GM21515 (cell line): ENCODE results near the gene RPL28.

Experiments used
- ATAC-seq: cut with Tn5 transposase; IDR thresholded peaks from one replicate; pipeline ENCODE4 v1.9.1; 2021; ENCODE audit not compliant: unreplicated experiment

RPL28 gene

DNA sequence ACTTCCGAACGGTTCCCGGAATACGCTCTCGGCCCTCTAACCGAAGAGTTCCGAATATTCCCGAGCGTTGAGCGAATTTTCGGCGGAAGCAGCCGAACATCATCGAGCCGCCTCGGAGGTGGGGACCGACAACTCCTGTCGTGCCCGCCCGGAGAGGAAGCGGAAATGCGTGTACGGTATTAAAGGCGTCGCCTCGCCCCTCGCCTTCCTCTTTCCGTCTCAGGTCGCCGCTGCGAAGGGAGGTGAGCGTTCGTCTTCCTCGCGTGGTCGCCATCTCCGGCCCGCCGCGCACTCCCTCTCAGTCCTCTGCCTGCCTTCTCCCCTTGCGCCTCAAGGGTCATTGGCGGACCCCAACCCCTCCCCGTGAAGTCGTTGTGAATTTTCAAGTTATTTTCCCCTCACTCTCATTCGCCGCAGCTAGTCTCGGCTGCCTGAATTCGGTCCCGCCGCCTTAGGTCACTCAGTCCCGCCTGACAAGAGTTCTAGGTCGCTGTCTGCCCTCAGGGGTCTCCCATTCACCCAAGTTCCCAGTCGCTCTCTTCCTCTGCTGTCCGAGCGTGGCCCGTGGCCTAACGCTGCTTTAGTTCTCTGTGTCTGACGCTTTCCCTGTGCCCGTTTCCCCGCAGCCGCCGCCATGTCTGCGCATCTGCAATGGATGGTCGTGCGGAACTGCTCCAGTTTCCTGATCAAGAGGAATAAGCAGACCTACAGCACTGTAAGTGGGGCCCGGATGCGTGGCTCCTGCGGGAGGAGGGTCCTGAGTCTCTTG lies at the start of gene RPL28:
Gene RPL28, plus strand, starts transcription at position 209 of the 769 bp plus-strand sequence. Its CDS starts 426 bp downstream, at position 635.
- ATAC-seq: peak; percentile 61

DNA sequence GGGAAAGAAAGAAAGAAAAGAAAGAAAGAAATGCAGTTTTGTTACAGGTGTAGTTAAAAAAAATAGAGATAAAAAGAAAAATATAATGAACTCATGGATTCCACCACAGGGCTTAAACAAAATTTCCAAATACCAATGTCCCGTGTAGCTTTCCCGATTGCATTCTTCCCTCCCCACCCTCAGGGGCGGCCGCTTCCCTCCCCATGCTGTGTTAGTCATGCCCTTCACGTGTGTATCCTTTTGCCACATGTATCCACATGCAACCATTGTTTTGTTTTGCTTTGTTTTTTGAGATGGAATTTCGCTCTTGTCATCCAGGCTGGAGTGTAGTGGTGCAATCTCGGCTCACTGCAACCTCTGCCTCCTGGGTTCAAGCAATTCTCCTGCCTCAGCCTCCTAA lies 49.6 kb upstream of the RPL28 start:
- ATAC-seq: no peak

DNA sequence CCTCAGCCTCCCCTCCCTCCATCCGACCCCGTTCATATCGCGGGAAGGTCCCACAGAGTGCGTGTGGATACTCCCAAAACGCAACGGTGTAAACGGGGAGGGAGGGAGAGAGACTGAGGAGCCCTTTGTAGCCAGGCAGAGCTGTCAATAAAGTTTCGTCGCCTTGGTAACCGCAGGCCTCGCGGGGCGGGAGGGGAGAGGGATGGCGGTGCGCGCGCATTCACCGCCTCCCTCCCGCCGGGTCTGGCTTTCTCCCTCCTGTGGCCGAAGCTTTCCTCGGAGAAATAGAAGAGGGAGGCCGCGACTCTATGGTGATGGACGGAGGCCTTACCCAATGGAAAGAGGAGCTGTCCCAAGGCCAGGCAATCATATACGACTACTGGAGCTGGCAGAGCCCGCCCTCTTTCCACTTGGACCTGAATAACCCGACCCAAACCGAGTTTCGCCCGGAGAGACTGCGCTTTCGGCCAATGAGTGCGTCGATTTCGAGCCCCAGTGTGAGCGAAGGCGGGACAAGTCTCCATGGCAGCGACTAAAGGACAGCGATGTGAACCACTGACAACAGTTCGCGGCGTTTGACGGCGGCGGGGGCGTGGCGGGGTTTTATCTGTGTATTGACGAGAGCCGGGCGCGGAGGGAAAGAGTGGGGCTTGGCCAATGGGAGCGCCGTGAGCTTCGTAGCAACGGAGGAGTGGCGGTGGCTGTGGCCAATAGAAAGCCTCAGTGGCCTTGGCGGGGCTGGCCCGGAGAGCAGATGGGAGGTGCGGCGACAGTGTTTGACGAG lies 46.4 kb upstream of the RPL28 start, which contains the start of gene KMT5C:
Gene KMT5C, plus strand, starts transcription at position 772 of the 784 bp plus-strand sequence. CDS start 2,061 bp downstream, outside the sequence.
- peak; percentile 83 for ATAC-seq

DNA sequence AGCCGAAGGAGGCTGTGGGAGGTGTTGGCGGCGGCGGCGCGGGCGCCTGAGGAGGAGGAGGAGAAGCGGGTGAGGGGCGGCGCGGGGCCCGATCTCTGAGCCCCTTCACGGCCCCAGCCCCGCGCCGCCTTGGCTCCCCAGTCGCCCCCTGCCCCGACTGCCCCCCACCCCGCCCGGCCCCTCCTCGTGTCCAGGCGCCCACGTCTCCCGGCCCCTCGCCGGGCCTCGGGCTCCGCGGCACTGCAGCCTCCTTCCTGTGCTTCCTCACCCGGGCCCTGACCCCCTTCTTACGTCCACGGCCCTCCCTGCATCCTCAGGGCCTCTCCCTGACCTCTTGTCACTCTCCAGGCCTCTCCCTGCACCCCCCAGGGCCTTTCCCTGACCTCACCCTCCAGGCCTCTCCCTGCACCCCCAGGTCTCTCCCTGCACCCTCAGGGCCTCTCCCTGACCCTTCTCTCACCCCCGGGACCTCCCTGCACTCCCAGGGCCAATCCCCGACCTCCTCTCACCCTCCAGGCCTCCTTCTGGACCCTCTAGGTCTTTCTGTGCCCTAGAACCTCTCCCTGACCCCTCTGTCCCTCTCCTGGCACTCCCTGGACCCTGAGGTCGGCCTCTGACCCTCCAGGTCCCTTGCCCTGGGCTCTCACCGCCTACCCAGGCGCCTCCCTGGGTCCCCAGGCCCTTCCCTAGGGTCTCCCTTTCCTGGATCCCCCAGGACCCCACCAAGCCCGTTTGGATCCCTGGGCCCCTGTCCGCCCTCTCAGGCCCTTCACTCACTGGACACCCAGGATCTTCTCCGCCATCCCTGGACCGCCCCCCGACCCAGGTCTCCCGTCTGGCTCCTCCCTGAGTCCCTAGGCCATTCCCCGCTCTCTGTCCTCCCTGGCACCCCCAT lies 45.6 kb upstream of the RPL28 start:
- no peak for ATAC-seq

DNA sequence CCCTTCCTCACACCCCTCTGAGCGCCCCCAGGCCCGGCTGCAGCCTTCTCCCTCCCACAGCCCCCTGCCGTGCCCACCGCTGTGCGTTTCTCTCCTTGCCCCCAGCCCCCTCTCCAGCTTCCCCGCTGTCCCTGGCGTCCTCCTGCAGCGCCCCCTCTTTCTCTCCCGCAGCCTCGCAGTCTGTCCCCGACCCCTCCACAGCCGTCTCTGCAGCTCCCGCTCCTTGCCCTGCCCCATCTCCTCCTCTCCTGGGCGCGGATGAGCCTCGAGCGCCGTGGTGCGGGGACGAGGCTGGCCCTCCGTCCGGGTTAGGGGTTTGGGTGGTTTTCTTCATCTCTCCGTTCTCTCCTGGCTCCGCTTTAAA lies 45.0 kb upstream of the RPL28 start:
- no peak for ATAC-seq

DNA sequence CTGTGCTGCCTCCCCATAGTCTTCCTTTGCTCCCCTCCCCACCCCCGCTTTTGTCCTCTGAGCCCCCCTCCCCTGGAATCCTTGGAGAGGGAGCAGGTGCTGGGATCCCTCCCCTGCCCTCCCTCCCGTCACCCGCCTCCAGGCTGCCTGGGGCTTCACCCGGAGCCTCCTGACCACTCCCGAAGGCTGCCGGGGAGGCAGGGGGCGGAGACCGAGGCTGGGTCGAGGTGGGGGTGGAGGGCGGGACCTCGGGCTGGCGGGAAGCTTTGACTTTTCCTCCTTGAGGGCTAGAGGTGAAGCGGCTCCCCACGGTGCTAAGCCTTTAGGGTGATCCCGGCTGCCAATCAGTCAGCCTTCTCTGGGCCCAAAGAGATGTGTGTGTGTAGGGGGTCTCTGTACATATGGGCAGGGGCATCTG lies 44.6 kb upstream of the RPL28 start:
- no peak for ATAC-seq

DNA sequence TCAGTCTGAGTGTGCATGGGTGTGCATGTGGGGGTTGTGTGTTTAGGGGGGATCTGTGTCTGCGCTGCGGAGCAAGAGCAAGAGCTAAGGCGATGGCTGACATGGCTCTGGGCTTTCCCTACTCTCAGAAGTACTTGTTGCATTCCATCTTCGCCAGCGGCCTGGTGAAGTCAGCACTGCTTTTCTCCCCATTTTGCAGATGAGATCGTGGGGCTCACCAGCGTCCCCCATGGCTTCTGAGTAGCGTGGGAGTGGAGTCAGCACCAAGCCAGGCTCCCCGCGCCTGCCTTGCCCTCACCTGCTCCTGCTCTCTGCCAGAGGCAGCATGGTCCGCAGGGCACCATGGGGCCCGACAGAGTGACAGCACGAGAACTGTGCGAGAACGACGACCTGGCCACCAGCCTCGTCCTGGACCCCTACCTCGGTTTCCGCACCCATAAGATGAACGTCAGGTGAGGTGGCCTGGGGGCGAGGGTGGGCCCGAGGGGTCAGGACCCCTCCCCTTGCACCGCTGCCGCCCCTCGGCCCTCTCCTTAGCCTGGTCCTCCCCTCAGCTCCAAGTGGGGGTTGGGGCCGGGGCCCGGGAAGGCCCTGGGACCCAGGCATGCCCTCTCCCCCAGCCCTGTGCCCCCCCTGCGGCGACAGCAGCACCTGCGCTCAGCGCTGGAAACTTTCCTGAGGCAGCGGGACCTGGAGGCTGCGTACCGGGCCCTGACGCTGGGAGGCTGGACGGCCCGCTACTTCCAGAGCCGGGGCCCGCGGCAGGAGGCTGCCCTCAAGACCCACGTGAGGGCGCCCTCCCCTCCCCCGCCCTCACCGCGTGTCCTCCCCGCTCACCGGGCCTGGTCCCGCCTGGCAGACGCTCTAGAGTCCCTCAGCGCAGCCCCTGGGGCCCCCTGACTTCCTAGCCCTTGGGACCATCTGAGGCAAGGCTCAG lies 43.9 kb upstream of the RPL28 start:
- no peak for ATAC-seq

DNA sequence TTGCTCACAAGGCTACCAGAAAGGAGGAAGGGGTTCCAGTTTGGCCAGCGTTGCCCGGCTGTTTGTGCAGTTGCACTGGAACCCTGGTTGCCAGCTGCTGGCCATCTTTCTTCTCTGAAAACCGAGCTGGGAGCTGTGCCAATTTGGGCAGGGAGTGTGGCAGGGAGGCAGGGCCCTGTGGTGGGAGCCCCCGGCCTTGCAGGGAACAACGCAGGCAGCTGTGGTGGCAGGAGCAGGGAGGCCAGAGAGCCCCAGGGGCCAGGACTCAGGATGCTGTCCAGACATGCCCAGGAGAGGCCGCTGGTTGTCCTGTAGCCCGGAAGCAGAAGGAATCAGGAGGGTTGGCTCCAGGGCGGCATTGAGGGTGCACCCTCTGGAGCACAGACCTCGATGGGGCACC lies 41.3 kb upstream of the RPL28 start:
- ATAC-seq: no peak

DNA sequence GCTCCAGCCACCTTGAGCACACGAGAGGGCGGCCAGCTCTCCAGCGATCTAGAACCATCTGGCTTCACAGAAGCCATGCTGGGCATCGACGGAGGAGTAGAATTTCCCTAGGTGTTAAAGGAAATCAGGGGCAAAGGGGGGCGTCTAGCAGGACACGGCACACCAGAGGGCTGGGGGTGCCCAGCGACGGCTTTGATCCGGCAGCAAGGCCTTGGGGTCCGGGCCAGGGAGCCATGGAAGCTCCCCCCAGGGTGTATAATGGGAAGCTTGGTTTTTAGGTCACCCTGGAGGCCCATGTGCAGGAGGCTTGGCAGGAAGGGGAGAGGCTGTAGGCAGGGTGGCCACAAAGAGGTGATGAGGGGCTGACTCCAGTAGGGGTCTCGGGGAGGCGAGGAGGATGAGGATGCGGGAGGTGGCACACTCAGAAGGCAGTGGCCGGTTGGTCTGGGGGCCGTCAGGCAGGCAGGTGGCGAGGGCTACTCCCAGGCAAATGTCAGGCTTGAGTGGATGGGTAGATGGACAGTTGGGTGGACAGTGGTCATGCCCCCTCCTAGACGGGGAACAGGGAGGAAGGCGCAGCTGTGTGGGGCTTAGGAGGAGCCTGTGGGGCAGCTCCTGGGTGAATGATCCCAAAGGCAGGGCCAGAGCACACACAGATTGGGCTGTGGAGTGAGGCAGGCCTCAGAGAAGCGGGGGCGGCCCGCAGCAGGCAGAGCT lies 40.5 kb upstream of the RPL28 start:
- ATAC-seq: no peak

DNA sequence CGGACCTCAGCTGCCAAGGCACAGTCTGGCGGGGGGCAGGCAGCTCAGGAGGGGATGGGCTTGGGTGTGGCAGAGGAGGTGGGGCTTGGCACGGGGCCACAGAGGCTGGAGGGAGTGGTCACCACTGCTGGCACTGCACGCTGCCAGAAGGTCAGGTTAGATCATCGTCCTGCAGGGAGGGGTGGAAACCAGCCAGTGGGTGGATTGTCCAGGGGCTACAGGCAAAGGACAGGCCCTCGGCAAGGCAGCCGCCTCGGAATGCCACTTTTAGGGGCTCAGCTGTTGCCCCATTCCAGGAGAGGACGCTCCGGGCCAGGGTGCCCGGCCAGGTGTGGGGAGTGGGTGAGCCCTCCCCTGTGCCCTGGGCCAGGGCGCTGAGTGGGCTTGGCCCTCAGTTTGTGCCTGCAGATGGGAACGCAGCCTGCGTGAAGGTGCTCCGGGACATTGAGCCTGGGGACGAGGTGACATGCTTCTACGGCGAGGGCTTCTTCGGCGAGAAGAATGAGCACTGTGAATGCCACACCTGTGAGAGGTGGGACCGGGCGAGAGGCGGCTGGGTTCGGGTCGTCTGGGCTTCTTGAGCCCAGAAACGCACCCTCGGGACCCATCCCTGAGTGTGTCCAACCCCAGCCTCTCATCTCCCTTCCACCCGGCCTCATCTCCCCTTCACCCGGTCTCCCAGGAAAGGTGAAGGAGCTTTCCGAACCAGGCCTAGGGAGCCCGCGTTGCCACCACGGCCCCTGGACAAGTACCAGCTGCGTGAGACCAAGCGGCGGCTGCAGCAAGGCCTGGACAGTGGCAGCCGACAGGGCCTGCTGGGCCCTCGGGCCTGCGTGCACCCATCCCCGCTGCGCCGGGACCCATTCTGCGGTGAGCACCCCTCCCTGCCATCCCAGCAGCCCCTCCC lies 39.7 kb upstream of the RPL28 start:
- no peak for ATAC-seq

DNA sequence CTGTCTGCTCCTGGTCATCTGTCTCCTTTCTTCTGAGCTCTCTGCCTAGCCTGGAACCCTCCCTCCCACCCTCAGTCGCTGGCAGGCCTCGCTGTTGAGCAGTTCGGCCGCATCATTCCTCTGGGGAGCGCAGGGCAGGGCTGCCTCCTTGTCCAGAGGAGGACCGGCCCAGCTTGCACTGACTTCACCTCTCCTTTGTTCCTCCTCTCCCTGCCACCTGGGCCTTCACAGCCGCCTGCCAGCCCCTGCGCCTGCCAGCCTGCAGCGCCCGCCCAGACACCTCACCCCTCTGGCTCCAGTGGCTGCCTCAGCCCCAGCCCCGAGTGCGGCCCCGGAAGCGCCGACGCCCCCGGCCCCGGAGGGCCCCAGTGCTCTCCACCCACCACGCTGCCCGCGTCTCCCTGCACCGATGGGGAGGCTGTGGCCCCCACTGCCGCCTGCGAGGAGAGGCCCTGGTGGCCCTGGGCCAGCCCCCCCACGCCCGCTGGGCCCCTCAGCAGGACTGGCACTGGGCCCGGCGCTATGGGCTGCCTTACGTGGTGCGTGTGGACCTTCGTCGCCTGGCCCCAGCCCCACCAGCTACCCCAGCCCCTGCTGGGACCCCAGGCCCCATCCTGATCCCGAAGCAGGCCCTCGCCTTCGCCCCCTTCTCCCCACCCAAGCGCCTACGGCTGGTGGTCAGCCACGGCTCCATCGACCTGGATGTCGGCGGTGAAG lies 38.8 kb upstream of the RPL28 start:
- no peak for ATAC-seq

DNA sequence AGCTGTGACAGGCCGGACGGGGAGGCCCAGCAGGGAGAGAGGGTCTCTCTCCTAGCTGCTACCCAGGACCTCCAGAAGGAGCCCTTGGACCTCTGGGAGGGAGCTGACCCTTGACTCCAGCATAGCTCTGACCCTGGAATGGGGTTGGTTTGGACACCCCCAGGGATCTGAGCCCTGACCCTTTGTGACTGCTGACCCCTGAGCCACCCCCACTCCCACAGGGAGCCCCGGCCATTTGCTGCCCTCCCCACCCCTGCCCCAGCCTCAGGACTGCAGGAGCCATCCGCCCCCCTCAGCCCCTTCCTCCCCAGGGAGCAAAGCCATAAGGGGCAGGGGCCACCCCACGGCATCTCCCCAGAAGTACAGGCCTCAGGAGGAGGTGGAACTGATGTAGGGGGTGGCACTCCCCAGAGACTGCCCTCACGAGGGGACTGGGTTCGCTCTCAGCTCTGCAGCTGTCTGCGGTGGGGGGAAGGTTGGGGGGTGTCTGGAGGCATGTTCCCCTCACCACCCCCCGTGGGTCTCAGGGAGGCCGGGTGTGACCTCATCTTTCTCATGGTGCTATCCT lies 38.2 kb upstream of the RPL28 start:
- ATAC-seq: no peak

DNA sequence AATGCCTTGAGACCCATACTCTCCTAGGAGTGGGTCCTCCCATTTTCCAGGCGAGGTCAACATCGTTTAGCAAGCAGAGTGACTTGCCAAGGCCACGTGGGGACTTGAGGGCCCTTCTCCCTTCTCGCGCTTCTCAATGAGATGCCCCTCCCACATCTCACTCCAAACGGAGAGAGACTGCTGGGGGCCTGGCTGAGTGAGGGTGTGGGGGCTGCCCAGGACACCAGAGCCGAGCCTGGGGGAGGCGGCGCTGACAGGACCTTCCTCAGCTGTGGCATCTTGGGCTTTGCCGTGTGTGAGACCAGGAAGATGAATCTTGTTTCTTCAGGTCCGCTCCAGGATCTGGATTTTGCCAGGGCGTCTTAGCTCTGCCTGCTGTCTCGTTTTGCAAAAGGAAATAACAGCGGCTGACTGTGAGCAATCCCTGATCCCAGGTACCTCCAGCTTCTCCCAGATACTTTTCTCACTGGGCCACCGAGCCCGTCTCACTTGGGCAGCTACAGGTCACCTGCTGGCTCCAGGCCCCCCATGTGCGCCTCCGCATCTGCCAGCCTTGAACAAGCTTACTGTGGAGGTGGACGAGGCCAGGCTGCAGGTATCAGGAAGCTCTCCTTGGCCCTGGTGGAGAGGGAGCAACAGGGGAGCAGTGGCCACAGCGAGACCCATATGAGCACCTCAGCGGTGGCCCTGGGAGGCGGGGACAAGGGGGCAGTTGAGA lies 37.3 kb upstream of the RPL28 start:
- no peak for ATAC-seq

DNA sequence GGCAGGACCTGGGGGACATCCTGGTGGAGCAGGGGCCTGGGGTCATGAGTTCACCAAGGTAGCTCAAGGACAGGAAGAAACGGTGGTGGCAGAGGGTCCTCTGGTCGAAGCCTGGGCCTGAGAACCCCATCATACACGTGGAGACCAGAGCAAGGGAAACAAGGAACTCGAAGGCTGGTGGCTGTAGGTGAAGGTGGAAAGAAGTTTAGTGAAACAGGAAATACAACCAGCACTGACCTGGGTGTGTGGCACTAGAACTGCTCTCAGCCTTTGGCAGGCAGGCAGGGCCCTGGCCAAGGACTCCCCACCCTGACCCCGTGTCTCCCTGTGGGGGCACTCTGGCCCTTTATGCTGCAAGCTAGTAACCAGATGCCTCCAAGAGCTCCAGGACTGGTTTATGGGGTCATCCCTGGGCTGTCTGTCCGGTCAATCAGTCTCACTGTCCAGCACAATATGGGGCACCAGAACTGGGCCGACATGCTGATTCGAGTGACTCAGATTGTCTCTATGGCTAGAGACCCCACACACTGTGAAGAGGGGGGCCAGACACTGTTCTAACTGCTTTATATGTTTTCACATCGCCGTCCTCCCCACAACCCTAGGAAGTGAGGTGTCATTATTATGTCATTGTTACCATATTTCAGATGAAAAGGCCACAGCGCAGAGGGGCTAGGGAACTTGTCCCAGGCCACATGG lies 35.0 kb upstream of the RPL28 start:
- ATAC-seq: no peak

DNA sequence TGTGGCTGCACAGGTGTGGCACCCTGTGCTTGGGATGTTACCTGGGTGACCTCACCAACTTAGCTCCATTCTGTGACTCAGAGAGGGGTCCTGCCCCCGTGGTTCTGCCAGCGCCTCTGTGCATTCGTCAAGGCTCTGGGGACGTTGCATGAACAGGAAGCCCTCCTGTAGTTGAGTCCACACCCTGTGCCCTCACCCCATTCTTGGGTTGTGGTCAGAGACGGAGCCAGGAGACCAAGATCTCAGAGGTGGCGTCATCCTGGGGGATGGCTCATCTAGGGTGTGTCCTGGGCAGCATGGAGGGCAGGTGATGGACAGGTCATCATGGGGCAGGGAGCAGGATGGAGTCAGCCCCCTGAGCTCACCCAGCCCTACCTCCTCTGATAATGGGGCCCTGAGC lies 33.7 kb upstream of the RPL28 start:
- no peak for ATAC-seq

DNA sequence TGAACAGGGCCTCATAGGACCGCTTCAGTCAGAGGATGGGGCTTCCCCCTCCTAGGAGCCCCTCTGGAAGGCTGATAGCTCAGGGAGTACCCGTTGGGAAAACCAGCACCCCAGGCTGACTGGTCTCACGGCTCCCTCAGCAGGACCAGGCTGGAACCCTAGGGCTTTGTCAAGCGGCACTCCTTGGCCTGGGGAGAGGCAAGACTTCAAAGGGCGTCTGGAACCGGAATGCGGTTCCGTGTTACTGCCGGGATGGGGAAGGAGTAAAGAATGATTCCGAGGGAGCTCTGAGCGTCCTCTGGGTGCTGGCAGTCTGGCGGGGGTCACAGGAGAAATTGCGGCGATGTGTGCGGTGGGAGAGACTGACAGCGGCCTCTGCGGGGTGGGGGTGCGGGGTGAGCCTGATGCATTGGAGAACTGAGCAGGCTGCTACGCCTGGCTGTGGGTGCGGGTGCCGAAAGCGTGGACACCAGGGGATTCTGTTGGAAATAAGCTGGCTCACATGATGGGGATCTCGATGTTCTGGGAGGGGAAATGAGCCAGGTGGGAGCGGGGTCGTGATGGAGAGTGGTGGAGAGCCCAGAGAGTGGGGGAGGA lies 33.1 kb upstream of the RPL28 start:
- ATAC-seq: no peak
